GM21515 (cell line): ENCODE results near the gene MIOS.
"Not testable (repeated sequence)": the region's sequence is repeated elsewhere in the genome, so short reads cannot be mapped to it uniquely, and the experiment has no call there.

Source experiments
- ATAC-seq: cut with Tn5 transposase; IDR thresholded peaks from one replicate; pipeline ENCODE4 v1.9.1; 2021; ENCODE audit not compliant: unreplicated experiment

Gene MIOS

GRCh38 chr7:7641129-7641663 lies 74.5 kb downstream of the MIOS start:
- peak; percentile 4 for ATAC-seq

- ATAC-seq = no peak
Measured at GRCh38 chr7:7642081-7642480, 75.4 kb downstream of the MIOS start.

- no peak for ATAC-seq
Measured at GRCh38 chr7:7647495-7648036, 80.9 kb downstream of the MIOS start.

GRCh38 chr7:7650682-7651206 lies 84.1 kb downstream of the MIOS start:
- no peak for ATAC-seq

- no peak for ATAC-seq
Measured at GRCh38 chr7:7651479-7651878, 84.8 kb downstream of the MIOS start.

GRCh38 chr7:7652798-7653540 lies 86.3 kb downstream of the MIOS start:
- ATAC-seq = no peak

- ATAC-seq = no peak
Measured at GRCh38 chr7:7653593-7654187, 87.0 kb downstream of the MIOS start.

GRCh38 chr7:7654964-7655715 lies 88.5 kb downstream of the MIOS start:
- no peak for ATAC-seq

GRCh38 chr7:7656459-7656858 lies 89.8 kb downstream of the MIOS start:
- not testable (repeated sequence) for ATAC-seq
